Upper lobe of left lung (tissue), 4 donors: Measurements from ENCODE around the gene KCNJ6.

Experiments
- CTCF ChIP-seq, 6 experiments: fragments of 450-650 bp in 4 of 6; fragments of 200-600 bp in 2 of 6; sonication (generic) in 2 of 6; IDR thresholded peaks; one replicate each; pipeline ENCODE4 v1.5.1; 2016 to 2019; ENCODE audit warnings: antibody characterized with exemption in 6 of 6
- EP300 ChIP-seq, 4 donors: sonication (generic); formaldehyde crosslinking; IDR thresholded peaks; one replicate each; pipeline ENCODE4 v1.5.1; 2017; ENCODE audit warnings: antibody characterized with exemption in 4 of 4, control low read depth in 2 of 4
- POLR2A ChIP-seq, 4 donors: fragments of 450-650 bp; IDR thresholded peaks; one replicate each; pipeline ENCODE4 v1.5.1; 2016 to 2017; ENCODE audit warnings: antibody characterized with exemption in 4 of 4, mild to moderate bottlenecking in 2 of 4
- POLR2AphosphoS5 ChIP-seq, 2 donors: sonication (generic); formaldehyde crosslinking; IDR thresholded peaks; one replicate each; pipeline ENCODE4 v1.5.1; 2017; ENCODE audit warnings: antibody characterized with exemption in 2 of 2

GRCh38 chr21:37811711-37812110 lies 104.5 kb downstream of the KCNJ6 start:
- TF ChIP-seq EP300 (IDR thresholded peaks at IDR 0.05) (no peak), CTCF (IDR thresholded peaks at IDR 0.05) (no peak), POLR2A (IDR thresholded peaks at IDR 0.05) (no peak), POLR2AphosphoS5 (IDR thresholded peaks at IDR 0.05) (no peak)
